ENCODE data around the gene UNC93A. TPM values are rescaled to one million over a fixed set of nuclear protein-coding genes. Genes with fewer than 3 reads are reported as not detected.

The UNC93A gene
- total and polyA plus RNA-seq, 9 of the 15 experiments (the other 6 are each of a cell fraction or from before 2014, with no cell fraction given): not detected

- Histone ChIP-seq H3K27me3 (ENCODE audit: control insufficient read depth in 2 of 2, insufficient read depth in 2 of 2, low read length in 2 of 2) (peaks cover 2 to 19% of the 10 kb centered on the region in 2 experiments; a peak in 3 of 5 replicates), H3K4me1 (replicated peaks in 1 of 2; ENCODE audit: control insufficient read depth in 2 of 2, insufficient read depth in 2 of 2, low read length in 2 of 2) (no peaks in the 10 kb centered on the region), H3K27ac (ENCODE audit: extremely low read depth, low read depth, low read length) (no peak overlapping the region), H3K9me3 (replicated peaks; ENCODE audit: control insufficient read depth, insufficient read depth, low read depth, low read length) (peaks cover 5% of the 10 kb centered on the region; the same call in 1 of the 2 replicates), H3K79me2 (ENCODE audit: control insufficient read depth, insufficient read depth, low read length) (no peaks in the 10 kb centered on the region), H3K36me3 (ENCODE audit: control insufficient read depth, insufficient read depth, low read length) (no peaks in the 10 kb centered on the region), H3K9ac (ENCODE audit: insufficient read depth in 1 of 2, low read depth in 2 of 2, low read length in 2 of 2) (no peak overlapping the region), H3K4me3 (no peak overlapping the region), H3K4me2 (ENCODE audit: insufficient read depth, low read length) (no peak overlapping the region), H3K9me1 (ENCODE audit: control insufficient read depth, insufficient read depth, low read length) (no peaks in the 10 kb centered on the region), H2AFZ (ENCODE audit: low read depth, low read length) (no peak overlapping the region), H4K20me1 (replicated peaks; ENCODE audit: control insufficient read depth, insufficient read depth, low read length) (no peaks in the 10 kb centered on the region)
- peak in 1 of 4 experiments; percentile 2 for DNase-seq (ENCODE audit: extremely low read depth in 1 of 4, low spot score in 3 of 4)
- WGBS (ENCODE audit: insufficient coverage, low coverage, missing lambda C conversion rate): 5% methylated on average over 5 of the region's 5 CpGs
- intact Hi-C loops (cut with micrococcal nuclease) (no loop called here), in situ Hi-C loops (cut with MboI) (loop anchor here (25.0 kb wide), 1 partner anchor 1451 kb away; no protein-coding TSS in a partner anchor)
- CTCF ChIA-PET (ENCODE audit: low intra/inter-chr PET ratio): no interaction called here
- ATAC-seq: no peak
- POLR2A ChIA-PET: no interaction called here
- TF ChIP-seq VEZF1 (CRISPR knock-in tag; IDR thresholded peaks at IDR 0.05) (no peak), PTTG1 (tag; IDR thresholded peaks at IDR 0.05; ENCODE audit: low read depth) (no peak), KLF13 (tag; IDR thresholded peaks at IDR 0.05; ENCODE audit: borderline replicate concordance, low read depth) (no peak), MXI1 (IDR thresholded peaks at IDR 0.05; ENCODE audit: low read depth, low read length) (no peak), ZNF133 (CRISPR knock-in tag; IDR thresholded peaks at IDR 0.05) (no peak), KLF10 (CRISPR knock-in tag; IDR thresholded peaks at IDR 0.05) (no peak), PHF20 (IDR thresholded peaks at IDR 0.05; ENCODE audit: partially characterized antibody) (peak; percentile 16), HDGF (IDR thresholded peaks at IDR 0.05) (0 out of 2 replicates have a peak, but pooled peaks have one; percentile 37), THRAP3 (IDR thresholded peaks at IDR 0.05; ENCODE audit: borderline replicate concordance) (no peak), IRF1 (CRISPR knock-in tag; IDR thresholded peaks at IDR 0.05; ENCODE audit: borderline replicate concordance) (no peak), ZNF561 (CRISPR knock-in tag; conservative IDR thresholded peaks at IDR 0.05) (no peak), GABPA (tag; conservative IDR thresholded peaks at IDR 0.05; ENCODE audit: low read depth) (no peak), ZBTB26 (CRISPR knock-in tag; IDR thresholded peaks at IDR 0.05) (peak; percentile 51; the same call in 1 of the 2 replicates), SMARCA5 (IDR thresholded peaks at IDR 0.05) (0 out of 2 replicates have a peak, but pooled peaks have one; percentile 19), LCOR (CRISPR knock-in tag; IDR thresholded peaks at IDR 0.05) (no peak), TGIF2 (CRISPR knock-in tag; IDR thresholded peaks at IDR 0.05) (no peak), SMARCA4 (IDR thresholded peaks at IDR 0.05) (no peak), ZNF785 (CRISPR knock-in tag; IDR thresholded peaks at IDR 0.05) (no peak)
- no TSS peak for BruUV-seq (replicated peaks)
- FAIRE-seq: peak; percentile 79
These were observed 46.7 kb downstream of the UNC93A start for GRCh38 chr6:167337675-167338449.
